Subcutaneous adipose tissue (tissue), 4 donors: Measurements from ENCODE around the gene IFI44. TPM values are rescaled to one million over a fixed set of nuclear protein-coding genes. Genes with fewer than 3 reads are reported as not detected.

Experiments
- CTCF ChIP-seq: fragments of 450-650 bp; IDR thresholded peaks from one replicate; pipeline ENCODE4 v1.5.1; 2016; ENCODE audit warnings: low read depth, mild to moderate bottlenecking, control low read depth, antibody characterized with exemption, moderate library complexity
- total RNA-seq, 4 donors: library from RNA; depleted of rRNA; stranded (reverse); fragments of >200 nt; gene quantifications; one replicate each; pipeline ENCODE4 v1.1.0, GENCODE V29; 2016

Gene IFI44
- total RNA-seq, 4 donors from 2014 or later = 30.2 to 57.8 (median 38.7) TPM

GRCh38 chr1:78627321-78627720 is 22.3 kb upstream of the IFI44 start:
- no peak for TF ChIP-seq CTCF

GRCh38 chr1:78630600-78630999 is 19.0 kb upstream of the IFI44 start:
- no peak for TF ChIP-seq CTCF

GRCh38 chr1:78633209-78633608 is 16.4 kb upstream of the IFI44 start:
- no peak for TF ChIP-seq CTCF

- TF ChIP-seq CTCF = no peak
Measured at GRCh38 chr1:78640462-78640861, 9.2 kb upstream of the IFI44 start.

GRCh38 chr1:78641558-78641957 is 8.1 kb upstream of the IFI44 start:
- no peak for TF ChIP-seq CTCF

- no peak for TF ChIP-seq CTCF
Measured at GRCh38 chr1:78645723-78646122, 3.9 kb upstream of the IFI44 start.

- TF ChIP-seq CTCF = no peak
Measured at GRCh38 chr1:78647238-78647637, 2.4 kb upstream of the IFI44 start.

- TF ChIP-seq CTCF = no peak
Measured at GRCh38 chr1:78650114-78650660, 556 bp downstream of the IFI44 start.
